OCI-LY3 (cell line): Measurements from ENCODE around the gene CDR2.

Experiments
- H2AFZ ChIP-seq: fragments of 200-600, 300-600 bp; shearing (Covaris generic); 2 replicates; pipeline ENCODE4 v1.6.0; 2014; ENCODE audit warnings: antibody characterized with exemption, low read depth, low read length
- H3K27ac ChIP-seq: fragments of 200-600, 300-600 bp; sonication (generic); 2 replicates; pipeline ENCODE4 v1.5.1; 2014; ENCODE audit warnings: mild to moderate bottlenecking, low read length, moderate library complexity, mixed read lengths
- H3K27me3 ChIP-seq: fragments of 200-600, 300-600 bp; sonication (generic); 2 replicates; pipeline ENCODE4 v1.6.1; 2014; ENCODE audit warnings: low read depth, low read length, mixed read lengths
- H3K36me3 ChIP-seq: fragments of 200-600, 300-600 bp; sonication (generic); replicated peaks from 2 replicates; pipeline ENCODE3; 2014; ENCODE audit warnings: low read depth, low read length, mixed read lengths
- H3K4me1 ChIP-seq: fragments of 300-600, 200-600 bp; sonication (generic); 2 replicates; pipeline ENCODE4 v1.6.1; 2014; ENCODE audit warnings: low read length, mixed read lengths
- H3K4me2 ChIP-seq: fragments of 200-600, 300-600 bp; sonication (generic); 2 replicates; pipeline ENCODE4 v1.6.1; 2014; ENCODE audit warnings: low read length, mixed read lengths
- H3K4me3 ChIP-seq: fragments of 300-600, 200-600 bp; sonication (generic); 2 replicates; pipeline ENCODE4 v1.5.1; 2014; ENCODE audit warnings: antibody characterized with exemption, mild to moderate bottlenecking, low read length, moderate library complexity
- H3K79me2 ChIP-seq: fragments of 300-600, 200-600 bp; shearing (Covaris generic); 2 replicates; pipeline ENCODE4 v1.6.1; 2014; ENCODE audit warnings: mild to moderate bottlenecking, low read length, mixed read lengths
- H3K9ac ChIP-seq: fragments of 300-600, 200-600 bp; shearing (Covaris generic); 2 replicates; pipeline ENCODE4 v1.6.0; 2014; ENCODE audit warnings: mild to moderate bottlenecking, low read length, moderate library complexity
- H3K9me3 ChIP-seq: fragments of 200-600, 300-600 bp; shearing (Covaris generic); 2 replicates; pipeline ENCODE4 v1.6.1; 2014; ENCODE audit warnings: low read length, mixed read lengths; ENCODE audit not compliant: insufficient read depth
- H4K20me1 ChIP-seq: fragments of 200-600, 300-600 bp; sonication (generic); 2 replicates; pipeline ENCODE4 v1.6.1; 2016; ENCODE audit warnings: low read length, mixed read lengths; ENCODE audit not compliant: insufficient read depth
- CTCF ChIP-seq: fragments of 200-600, 300-600 bp; sonication (generic); IDR thresholded peaks from 2 replicates; pipeline ENCODE4 v1.5.1; 2014; ENCODE audit warnings: antibody characterized with exemption, low read length, low read depth
- EZH2phosphoT487 ChIP-seq: fragments of 200-600 bp; shearing (Covaris generic); IDR thresholded peaks from 2 replicates; pipeline ENCODE4 v1.6.1; 2018; ENCODE audit warnings: antibody characterized with exemption, mixed run types, low read depth

CDR2 gene

GRCh38 chr16:22374311-22375116 is at the start of gene CDR2:
Gene CDR2 (minus strand): TSS chr16:22374619. CDS start chr16:22374309, 310 bp downstream.
- H3K4me3 ChIP-seq: peak within 1 kb of the TSS; percentile 98
- peaks cover 7% of the 10 kb centered on the region; the same call in 1 of the 2 replicates for H3K27me3 ChIP-seq
- TF ChIP-seq EZH2phosphoT487: no peak
- TF ChIP-seq CTCF: no peak
- peak within 1 kb of the TSS; percentile 92 for H3K9ac ChIP-seq
- H3K79me2 ChIP-seq: peaks cover 46% of the 10 kb centered on the region
- H3K9me3 ChIP-seq: no peaks in the 10 kb centered on the region
- peak within 1 kb of the TSS; percentile 41 for H3K27ac ChIP-seq
- peaks cover 16% of the 10 kb centered on the region for H3K36me3 ChIP-seq
- H3K4me2 ChIP-seq: peak within 1 kb of the TSS; percentile 92
- H4K20me1 ChIP-seq: 0 out of 2 replicates have a peak, but pooled peaks cover 10% of the 10 kb centered on the region
- H3K4me1 ChIP-seq: peaks cover 15% of the 10 kb centered on the region
- peak within 1 kb of the TSS; percentile 71 for H2AFZ ChIP-seq

- H3K4me1 ChIP-seq: no peaks in the 10 kb centered on the region
- H4K20me1 ChIP-seq: no peaks in the 10 kb centered on the region
- H3K27me3 ChIP-seq: no peaks in the 10 kb centered on the region
- no peaks in the 10 kb centered on the region for H3K79me2 ChIP-seq
- H3K36me3 ChIP-seq: no peaks in the 10 kb centered on the region
- no peak overlapping the region for H3K9ac ChIP-seq
- TF ChIP-seq CTCF (no peak), EZH2phosphoT487 (no peak)
- H3K4me2 ChIP-seq: no peak overlapping the region
- H3K9me3 ChIP-seq: no peaks in the 10 kb centered on the region
- H3K27ac ChIP-seq: no peak overlapping the region
- no peak overlapping the region for H2AFZ ChIP-seq
- H3K4me3 ChIP-seq: no peak overlapping the region
Measured at GRCh38 chr16:22423716-22424115, 49.3 kb upstream of the CDR2 start.

GRCh38 chr16:22421136-22421535 is 46.7 kb upstream of the CDR2 start:
- Histone ChIP-seq H3K9ac (no peak overlapping the region), H3K27ac (no peak overlapping the region), H3K4me3 (no peak overlapping the region), H4K20me1 (no peaks in the 10 kb centered on the region), H3K4me2 (no peak overlapping the region), H3K9me3 (no peaks in the 10 kb centered on the region), H3K36me3 (no peaks in the 10 kb centered on the region), H2AFZ (no peak overlapping the region), H3K27me3 (no peaks in the 10 kb centered on the region), H3K79me2 (no peaks in the 10 kb centered on the region), H3K4me1 (no peaks in the 10 kb centered on the region)
- TF ChIP-seq EZH2phosphoT487: no peak
- TF ChIP-seq CTCF: no peak

DNA sequence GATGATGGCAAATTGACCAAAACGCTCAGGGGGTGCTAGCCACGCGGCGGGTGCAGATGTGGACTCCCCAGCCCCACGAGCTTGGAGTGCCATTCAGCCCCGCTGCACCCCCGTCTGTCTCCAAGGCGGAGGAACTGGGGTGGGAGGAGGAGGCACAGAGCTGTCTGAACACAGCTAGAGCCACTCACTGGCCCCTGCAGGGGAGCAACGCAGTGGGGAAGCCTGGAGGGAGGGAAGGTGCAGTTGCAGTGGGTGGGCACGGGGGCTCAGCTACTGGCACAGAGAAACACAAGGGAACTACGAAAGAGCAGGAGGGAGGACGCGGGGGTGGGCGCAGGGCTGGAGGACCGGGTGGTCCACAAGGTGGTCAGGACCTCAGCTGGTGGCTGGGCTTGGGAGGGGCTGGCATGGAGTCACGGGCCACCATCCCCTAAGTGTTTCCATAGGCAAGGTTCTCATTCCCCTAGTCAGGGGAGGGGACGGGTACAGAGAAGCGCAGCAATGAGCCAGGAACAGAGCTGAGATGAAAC is 46.3 kb upstream of the CDR2 start:
- Histone ChIP-seq H3K4me3 (no peak overlapping the region), H3K36me3 (no peaks in the 10 kb centered on the region), H3K27ac (no peak overlapping the region), H3K4me1 (no peaks in the 10 kb centered on the region), H2AFZ (no peak overlapping the region), H3K27me3 (no peaks in the 10 kb centered on the region), H4K20me1 (no peaks in the 10 kb centered on the region), H3K9me3 (no peaks in the 10 kb centered on the region), H3K9ac (no peak overlapping the region), H3K79me2 (no peaks in the 10 kb centered on the region), H3K4me2 (no peak overlapping the region)
- TF ChIP-seq EZH2phosphoT487 (no peak), CTCF (no peak)
